ENCODE measurements around the gene FBXL12. TPM values are rescaled to one million over a fixed set of nuclear protein-coding genes. Genes with fewer than 3 reads are reported as not detected.

Gene FBXL12
- total and polyA plus RNA-seq, 4 experiments from 2014 or later: 10.8 to 30.7 (median 20.1) TPM

GRCh38 chr19:9839415-9839814 is 20.5 kb upstream of the FBXL12 start:
- H3K9me3 ChIP-seq (ENCODE audit: control insufficient read depth in 1 of 2, low read length in 2 of 2): no peaks in the 10 kb centered on the region
- Mint-ChIP-seq H3K4me1 (peaks cover 13 to 40% (median 24%) of the 10 kb centered on the region in 4 donors), H3K27me3 (no peaks in the 10 kb centered on the region), H3K9me3 (peaks cover 0 to 3% (median 0%) of the 10 kb centered on the region in 8 donors), H3K4me3 (no peak overlapping the region), H3K27ac (peak overlapping the region in 1 of 7 donors; percentile 36), H3K36me3 (peaks cover 39 to 57% of the 10 kb centered on the region in 2 donors)
- intact Hi-C loops (cut with micrococcal nuclease): loop anchor here (5.0 kb wide), 1 partner anchor 413 kb away; the partner anchor contains the start of gene MRPL4
- ChIA-PET CTCF (ENCODE audit: partially characterized antibody) (interaction anchor here (0.7 to 1.2 kb wide), 2 partner anchors 18 to 380 kb away, joined by 3 to 5 read pairs; no protein-coding TSS in a partner anchor), POLR2A (ENCODE audit: partially characterized antibody) (interaction anchor here (0.7 to 1.9 kb wide), 3 partner anchors 12 to 93 kb away, joined by 3 to 5 read pairs (median 4); partner anchors contain the start of gene UBL5)
- H3K27me3 ChIP-seq (ENCODE audit: insufficient read depth, low read length): no peaks in the 10 kb centered on the region
- no peak overlapping the region for H3K4me3 ChIP-seq (ENCODE audit: low read length in 2 of 2)
- no peak overlapping the region for H3K27ac ChIP-seq (ENCODE audit: low read depth, low read length)
- no peak for DNase-seq
- peaks cover 14% of the 10 kb centered on the region for H3K4me1 ChIP-seq (ENCODE audit: insufficient read depth, low read length)
- peaks cover 55% of the 10 kb centered on the region for H3K36me3 ChIP-seq (ENCODE audit: insufficient read depth, low read length)

GRCh38 chr19:9838324-9838723 is 19.4 kb upstream of the FBXL12 start:
- H3K4me1 ChIP-seq (ENCODE audit: insufficient read depth, low read length): peaks cover 14% of the 10 kb centered on the region
- Mint-ChIP-seq H3K36me3 (peaks cover 29 to 46% of the 10 kb centered on the region in 2 donors), H3K9me3 (peaks cover 0 to 1% (median 0%) of the 10 kb centered on the region in 8 donors), H3K4me3 (no peak overlapping the region), H3K27me3 (no peaks in the 10 kb centered on the region), H3K4me1 (peaks cover 13 to 39% (median 25%) of the 10 kb centered on the region in 4 donors), H3K27ac (no peak overlapping the region)
- H3K4me3 ChIP-seq (ENCODE audit: low read length in 2 of 2): no peak overlapping the region
- H3K27ac ChIP-seq (ENCODE audit: low read depth, low read length): no peak overlapping the region
- ChIA-PET POLR2A (ENCODE audit: partially characterized antibody) (interaction anchor here (0.6 to 1.9 kb wide), 3 partner anchors 11 to 542 kb away, joined by 3 to 5 read pairs (median 4); partner anchors contain the start of genes TYK2 and UBL5), CTCF (ENCODE audit: partially characterized antibody) (no interaction called here)
- no peaks in the 10 kb centered on the region for H3K27me3 ChIP-seq (ENCODE audit: insufficient read depth, low read length)
- intact Hi-C loops (cut with micrococcal nuclease): loop anchor here (5.0 kb wide), 1 partner anchor 414 kb away; the partner anchor contains the start of gene MRPL4
- DNase-seq: no peak
- peaks cover 47% of the 10 kb centered on the region for H3K36me3 ChIP-seq (ENCODE audit: insufficient read depth, low read length)
- no peaks in the 10 kb centered on the region for H3K9me3 ChIP-seq (ENCODE audit: control insufficient read depth in 1 of 2, low read length in 2 of 2)

GRCh38 chr19:9836021-9836420 is 17.1 kb upstream of the FBXL12 start:
- peaks cover 14% of the 10 kb centered on the region for H3K4me1 ChIP-seq (ENCODE audit: insufficient read depth, low read length)
- no peaks in the 10 kb centered on the region for H3K27me3 ChIP-seq (ENCODE audit: insufficient read depth, low read length)
- ChIA-PET CTCF (ENCODE audit: partially characterized antibody) (interaction anchor here (1.6 kb wide), 1 partner anchor 31 kb away, joined by 3 read pairs; no protein-coding TSS in a partner anchor), POLR2A (ENCODE audit: partially characterized antibody) (interaction anchor here (0.9 to 4.1 kb wide), 4 partner anchors 8 to 81 kb away, joined by 3 to 40 read pairs (median 6); partner anchors contain the start of gene UBL5)
- Mint-ChIP-seq H3K27me3 (no peaks in the 10 kb centered on the region), H3K4me1 (peaks cover 12 to 29% (median 19%) of the 10 kb centered on the region in 4 donors), H3K9me3 (peaks cover 0 to 1% (median 0%) of the 10 kb centered on the region in 8 donors), H3K36me3 (peaks cover 14 to 28% of the 10 kb centered on the region in 2 donors), H3K27ac (peak overlapping the region in 6 of 7 donors; percentile 79 to 90 (median 82)), H3K4me3 (peak overlapping the region; percentile 79 to 89 (median 87))
- no peaks in the 10 kb centered on the region for H3K9me3 ChIP-seq (ENCODE audit: control insufficient read depth in 1 of 2, low read length in 2 of 2)
- intact Hi-C loops (cut with micrococcal nuclease): loop anchor here (5.0 kb wide), 1 partner anchor 416 kb away; the partner anchor contains the start of gene MRPL4
- no peak for DNase-seq
- H3K4me3 ChIP-seq (ENCODE audit: low read length in 2 of 2): peak overlapping the region; percentile 55 to 70
- H3K27ac ChIP-seq (ENCODE audit: low read depth, low read length): peak overlapping the region; percentile 74
- H3K36me3 ChIP-seq (ENCODE audit: insufficient read depth, low read length): peaks cover 24% of the 10 kb centered on the region

GRCh38 chr19:9835507-9835949 is 16.6 kb upstream of the FBXL12 start:
- peak overlapping the region in 6 of 7 donors; percentile 80 to 91 (median 86) for H3K27ac Mint-ChIP-seq
- H3K27me3 Mint-ChIP-seq: no peaks in the 10 kb centered on the region
- Histone ChIP-seq H3K27ac (ENCODE audit: low read depth, low read length) (peak overlapping the region; percentile 74), H3K4me3 (ENCODE audit: low read length in 2 of 2) (peak overlapping the region; percentile 55 to 70), H3K4me1 (ENCODE audit: insufficient read depth, low read length) (peaks cover 14% of the 10 kb centered on the region), H3K27me3 (ENCODE audit: insufficient read depth, low read length) (no peaks in the 10 kb centered on the region), H3K9me3 (ENCODE audit: control insufficient read depth in 1 of 2, low read length in 2 of 2) (no peaks in the 10 kb centered on the region), H3K36me3 (ENCODE audit: insufficient read depth, low read length) (peaks cover 19% of the 10 kb centered on the region)
- H3K4me1 Mint-ChIP-seq: peaks cover 11 to 29% (median 17%) of the 10 kb centered on the region in 4 donors
- CTCF ChIA-PET (ENCODE audit: partially characterized antibody): interaction anchor here (0.6 to 1.5 kb wide), 6 partner anchors 10 to 736 kb away, joined by 3 to 10 read pairs (median 3); no protein-coding TSS in a partner anchor
- H3K9me3 Mint-ChIP-seq: peaks cover 0 to 1% (median 0%) of the 10 kb centered on the region in 8 donors
- H3K4me3 Mint-ChIP-seq: peak overlapping the region; percentile 79 to 89 (median 87)
- peaks cover 9 to 26% of the 10 kb centered on the region in 2 donors for H3K36me3 Mint-ChIP-seq
- POLR2A ChIA-PET (ENCODE audit: partially characterized antibody): interaction anchor here (0.7 to 4.1 kb wide), 7 partner anchors 8 to 82 kb away, joined by 3 to 40 read pairs (median 3); partner anchors contain the start of gene UBL5
- intact Hi-C loops (cut with micrococcal nuclease): loop anchor here (1.0 to 5.0 kb wide), 8 partner anchors 8 to 417 kb away; partner anchors contain the start of genes FBXL12, MRPL4 and UBL5
- DNase-seq: peak in 1 of 5 donors; percentile 51

GRCh38 chr19:9834726-9835506 is 16.0 kb upstream of the FBXL12 start, which contains the start of gene PIN1:
Gene PIN1 (plus strand): TSS chr19:9835318. CDS start chr19:9835345, 27 bp downstream.
- H3K27ac Mint-ChIP-seq: peak within 1 kb of the TSS; percentile 91 to 99 (median 97)
- Histone ChIP-seq H3K4me3 (ENCODE audit: low read length in 2 of 2) (peak within 1 kb of the TSS; percentile 55 to 97), H3K27ac (ENCODE audit: low read depth, low read length) (peak within 1 kb of the TSS; percentile 74), H3K27me3 (ENCODE audit: insufficient read depth, low read length) (no peaks in the 10 kb centered on the region), H3K36me3 (ENCODE audit: insufficient read depth, low read length) (peaks cover 17% of the 10 kb centered on the region), H3K9me3 (ENCODE audit: control insufficient read depth in 1 of 2, low read length in 2 of 2) (no peaks in the 10 kb centered on the region), H3K4me1 (ENCODE audit: insufficient read depth, low read length) (peaks cover 14% of the 10 kb centered on the region)
- DNase-seq: peak; percentile 99 to 100 (median 99)
- ChIA-PET POLR2A (ENCODE audit: partially characterized antibody) (interaction anchor here (0.7 to 4.1 kb wide), 10 partner anchors 16 to 1671 kb away, joined by 3 to 40 read pairs (median 3); partner anchors contain the start of genes FBXL12, ZNF653 and ZNF846), CTCF (ENCODE audit: partially characterized antibody) (interaction anchor here (0.6 to 1.5 kb wide), 6 partner anchors 10 to 736 kb away, joined by 3 to 10 read pairs (median 3); no protein-coding TSS in a partner anchor)
- H3K9me3 Mint-ChIP-seq: peaks cover 0 to 1% (median 0%) of the 10 kb centered on the region in 8 donors
- intact Hi-C loops (cut with micrococcal nuclease): loop anchor here (1.0 to 5.0 kb wide), 8 partner anchors 8 to 417 kb away; partner anchors contain the start of genes FBXL12, MRPL4 and UBL5
- peak within 1 kb of the TSS; percentile 93 to 97 (median 96) for H3K4me3 Mint-ChIP-seq
- H3K36me3 Mint-ChIP-seq: peaks cover 11 to 28% of the 10 kb centered on the region in 2 donors
- no peaks in the 10 kb centered on the region for H3K27me3 Mint-ChIP-seq
- peaks cover 10 to 34% (median 19%) of the 10 kb centered on the region in 4 donors for H3K4me1 Mint-ChIP-seq

GRCh38 chr19:9834307-9834725 is 15.4 kb upstream of the FBXL12 start:
- peaks cover 16% of the 10 kb centered on the region for H3K36me3 ChIP-seq (ENCODE audit: insufficient read depth, low read length)
- Mint-ChIP-seq H3K4me1 (peaks cover 10 to 34% (median 20%) of the 10 kb centered on the region in 4 donors), H3K27ac (peak overlapping the region; percentile 91 to 99 (median 97)), H3K27me3 (no peaks in the 10 kb centered on the region), H3K4me3 (peak overlapping the region; percentile 93 to 97 (median 96)), H3K9me3 (peaks cover 0 to 1% (median 0%) of the 10 kb centered on the region in 8 donors), H3K36me3 (peaks cover 11 to 27% of the 10 kb centered on the region in 2 donors)
- intact Hi-C loops (cut with micrococcal nuclease): loop anchor here (2.0 kb wide), 1 partner anchor 42 kb away; no protein-coding TSS in a partner anchor
- no peaks in the 10 kb centered on the region for H3K27me3 ChIP-seq (ENCODE audit: insufficient read depth, low read length)
- peak overlapping the region; percentile 74 for H3K27ac ChIP-seq (ENCODE audit: low read depth, low read length)
- DNase-seq: peak in 1 of 5 donors; percentile 53
- no peaks in the 10 kb centered on the region for H3K9me3 ChIP-seq (ENCODE audit: control insufficient read depth in 1 of 2, low read length in 2 of 2)
- peaks cover 14% of the 10 kb centered on the region for H3K4me1 ChIP-seq (ENCODE audit: insufficient read depth, low read length)
- ChIA-PET POLR2A (ENCODE audit: partially characterized antibody) (interaction anchor here (0.6 to 4.1 kb wide), 7 partner anchors 16 to 1671 kb away, joined by 3 to 40 read pairs (median 5); partner anchors contain the start of genes FBXL12, ZNF653 and ZNF846), CTCF (ENCODE audit: partially characterized antibody) (interaction anchor here (1.4 to 1.5 kb wide), 3 partner anchors 9 to 80 kb away, joined by 3 to 10 read pairs (median 4); no protein-coding TSS in a partner anchor)
- H3K4me3 ChIP-seq (ENCODE audit: low read length in 2 of 2): peak overlapping the region in 1 of 2 donors; percentile 97

All from CD4-positive, alpha-beta memory T cell (primary cell).